Mammary epithelial cell (primary cell): ENCODE results near the gene IFI27.

Source experiments
- EZH2 ChIP-seq: IDR thresholded peaks from 2 replicates; pipeline ENCODE4 v1.6.1; 2012; ENCODE audit warnings: low read length, inconsistent platforms, borderline replicate concordance
- TF ChIP-seq, protein P1 (sequence below), 2 donors: IDR thresholded peaks in 1 of 2; conservative IDR thresholded peaks in 1 of 2; 2 replicates each; pipeline ENCODE4 v1.5.1; 2011 to 2012; ENCODE audit warnings: inconsistent platforms in 2 of 2, low read length in 2 of 2, mild to moderate bottlenecking in 2 of 2, control low read depth in 1 of 2, low read depth in 1 of 2; ENCODE audit not compliant: insufficient read depth in 1 of 2; ENCODE audit errors: extremely low read depth in 1 of 2

DNA sequence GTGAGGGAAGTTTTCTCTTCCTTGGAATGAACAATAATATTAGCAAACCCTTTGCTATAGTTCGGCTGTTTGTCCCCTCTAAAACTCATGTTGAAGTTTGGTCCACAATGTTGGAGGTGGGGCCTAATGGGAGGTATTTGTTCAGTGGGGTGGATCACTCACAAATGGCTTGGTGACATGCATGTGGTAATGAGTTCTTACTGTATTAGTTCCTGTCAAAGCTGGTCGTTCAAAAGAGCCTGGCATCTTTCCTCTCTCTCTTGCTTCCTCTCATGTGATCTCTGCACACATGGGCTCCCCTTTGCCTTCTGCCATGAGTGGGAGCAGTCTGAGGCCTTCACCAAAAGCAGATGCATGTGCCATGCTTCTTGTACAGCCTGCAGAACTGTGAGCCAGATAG is 50.5 kb downstream of the IFI27 start:
- TF ChIP-seq, protein P1, sequence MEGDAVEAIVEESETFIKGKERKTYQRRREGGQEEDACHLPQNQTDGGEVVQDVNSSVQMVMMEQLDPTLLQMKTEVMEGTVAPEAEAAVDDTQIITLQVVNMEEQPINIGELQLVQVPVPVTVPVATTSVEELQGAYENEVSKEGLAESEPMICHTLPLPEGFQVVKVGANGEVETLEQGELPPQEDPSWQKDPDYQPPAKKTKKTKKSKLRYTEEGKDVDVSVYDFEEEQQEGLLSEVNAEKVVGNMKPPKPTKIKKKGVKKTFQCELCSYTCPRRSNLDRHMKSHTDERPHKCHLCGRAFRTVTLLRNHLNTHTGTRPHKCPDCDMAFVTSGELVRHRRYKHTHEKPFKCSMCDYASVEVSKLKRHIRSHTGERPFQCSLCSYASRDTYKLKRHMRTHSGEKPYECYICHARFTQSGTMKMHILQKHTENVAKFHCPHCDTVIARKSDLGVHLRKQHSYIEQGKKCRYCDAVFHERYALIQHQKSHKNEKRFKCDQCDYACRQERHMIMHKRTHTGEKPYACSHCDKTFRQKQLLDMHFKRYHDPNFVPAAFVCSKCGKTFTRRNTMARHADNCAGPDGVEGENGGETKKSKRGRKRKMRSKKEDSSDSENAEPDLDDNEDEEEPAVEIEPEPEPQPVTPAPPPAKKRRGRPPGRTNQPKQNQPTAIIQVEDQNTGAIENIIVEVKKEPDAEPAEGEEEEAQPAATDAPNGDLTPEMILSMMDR (conservative IDR thresholded peaks at IDR 0.05 in 1 of 2, IDR thresholded peaks at IDR 0.05 in 1 of 2; ENCODE audit: extremely low read depth in 1 of 2, insufficient read depth in 1 of 2, low read depth in 1 of 2, low read length in 2 of 2): no peak
- TF ChIP-seq EZH2: no peak
